Sigmoid colon (tissue), 4 donors: Measurements from ENCODE around the gene URB2.

Experiments
- CTCF ChIP-seq, 4 experiments: fragments of 450-650 bp in 3 of 4; fragments of 200-600 bp in 1 of 4; IDR thresholded peaks; one replicate each; pipeline ENCODE4 v1.5.1; 2016 to 2019; ENCODE audit warnings: antibody characterized with exemption in 4 of 4, mild to moderate bottlenecking in 3 of 4, moderate library complexity in 2 of 4
- POLR2A ChIP-seq, 2 donors: fragments of 450-650 bp; IDR thresholded peaks; one replicate each; pipeline ENCODE4 v1.6.1; 2016; ENCODE audit warnings: antibody characterized with exemption in 2 of 2, mild to moderate bottlenecking in 2 of 2, moderate library complexity in 2 of 2
- POLR2AphosphoS5 ChIP-seq, 4 donors: sonication (generic); formaldehyde crosslinking; IDR thresholded peaks; one replicate each; pipeline ENCODE4 v1.6.1; 2017; ENCODE audit warnings: antibody characterized with exemption in 4 of 4

- TF ChIP-seq CTCF (IDR thresholded peaks at IDR 0.05) (no peak), POLR2A (IDR thresholded peaks at IDR 0.05) (no peak), POLR2AphosphoS5 (IDR thresholded peaks at IDR 0.05) (no peak)
Observed at GRCh38 chr1:229690662-229691061, 64.6 kb downstream of the URB2 start.
